GM18861 (cell line): ENCODE data around the gene CR1.
"Not testable (repeated sequence)": the region's sequence is repeated elsewhere in the genome, so short reads cannot be mapped to it uniquely, and the experiment has no call there.

Source experiments
- ATAC-seq: cut with Tn5 transposase; IDR thresholded peaks from one replicate; pipeline ENCODE4 v1.9.1; 2021; ENCODE audit not compliant: unreplicated experiment

Gene CR1

GRCh38 chr1:207638487-207639145 is 142.7 kb downstream of the CR1 start:
- ATAC-seq, result not testable (repeated sequence)

GRCh38 chr1:207639362-207639761 is 143.4 kb downstream of the CR1 start:
- ATAC-seq, result not testable (repeated sequence)

GRCh38 chr1:207644166-207644851 is 148.4 kb downstream of the CR1 start:
- no peak for ATAC-seq

- peak; percentile 80 for ATAC-seq
Observed at GRCh38 chr1:207644852-207645634, 149.1 kb downstream of the CR1 start, which contains the start of gene CR1L. Gene CR1L (plus strand): TSS chr1:207645133. CDS start chr1:207645234, 101 bp downstream.

GRCh38 chr1:207645635-207646081 is 149.7 kb downstream of the CR1 start:
- ATAC-seq, result no peak

GRCh38 chr1:207646171-207646570 is 150.2 kb downstream of the CR1 start:
- no peak for ATAC-seq

- ATAC-seq, result no peak
Observed at GRCh38 chr1:207646944-207647579, 151.1 kb downstream of the CR1 start.

GRCh38 chr1:207647671-207648333 is 151.8 kb downstream of the CR1 start:
- ATAC-seq, result no peak

- ATAC-seq, result no peak
Observed at GRCh38 chr1:207648334-207649209, 152.6 kb downstream of the CR1 start.

GRCh38 chr1:207649210-207649753 is 153.3 kb downstream of the CR1 start:
- no peak for ATAC-seq

- no peak for ATAC-seq
Observed at GRCh38 chr1:207649865-207650580, 154.1 kb downstream of the CR1 start.

GRCh38 chr1:207651583-207651982 is 155.6 kb downstream of the CR1 start:
- no peak for ATAC-seq

GRCh38 chr1:207654320-207654719 is 158.4 kb downstream of the CR1 start:
- no peak for ATAC-seq

GRCh38 chr1:207658408-207658807 is 162.5 kb downstream of the CR1 start:
- no peak for ATAC-seq

- no peak for ATAC-seq
Observed at GRCh38 chr1:207658904-207659485, 163.0 kb downstream of the CR1 start.

GRCh38 chr1:207659545-207660153 is 163.7 kb downstream of the CR1 start:
- ATAC-seq, result no peak

GRCh38 chr1:207661420-207661819 is 165.5 kb downstream of the CR1 start:
- ATAC-seq, result not testable (repeated sequence)

- ATAC-seq, result no peak
Observed at GRCh38 chr1:207666342-207666741, 170.4 kb downstream of the CR1 start.
